ENCODE measurements around the gene ZNF626.
"Not testable (repeated sequence)": the region's sequence is repeated elsewhere in the genome, so short reads cannot be mapped to it uniquely, and the experiment has no call there.

Gene ZNF626

GRCh38 chr19:20661150-20661819 lies at the start of gene ZNF626:
ZNF626 (minus strand) TSS chr19:20661571; CDS start chr19:20661446, 125 bp downstream.
- Mint-ChIP-seq H3K4me1 (peaks cover 33% of the 10 kb centered on the region), H3K27me3 (no peaks in the 10 kb centered on the region), H3K9me3 (no peaks in the 10 kb centered on the region), H3K27ac (ENCODE audit: low read depth) (peak within 1 kb of the TSS; percentile 98), H3K4me3 (peak within 1 kb of the TSS; percentile 92), H3K36me3 (ENCODE audit: insufficient read depth) (peaks cover 21% of the 10 kb centered on the region)
- DNase-seq (ENCODE audit: low spot score in 2 of 2) (peak; percentile 76 to 93), ATAC-seq (replicated peaks; ENCODE audit: extremely low read depth, poor library complexity, severe bottlenecking) (peak; percentile 97)

GRCh38 chr19:20669263-20669662 lies 7.9 kb upstream of the ZNF626 start:
- no peak overlapping the region for H3K27ac Mint-ChIP-seq (ENCODE audit: low read depth)
- H3K4me1 Mint-ChIP-seq = peaks cover 2% of the 10 kb centered on the region
- H3K4me3 Mint-ChIP-seq = no peak overlapping the region
- no peak for ATAC-seq (replicated peaks; ENCODE audit: extremely low read depth, poor library complexity, severe bottlenecking)
- H3K36me3 Mint-ChIP-seq (ENCODE audit: insufficient read depth) = peaks cover 2% of the 10 kb centered on the region
- H3K9me3 Mint-ChIP-seq = no peaks in the 10 kb centered on the region
- DNase-seq (ENCODE audit: low spot score in 2 of 2) = no peak
- H3K27me3 Mint-ChIP-seq = no peaks in the 10 kb centered on the region

GRCh38 chr19:20667281-20667680 lies 5.9 kb upstream of the ZNF626 start:
- Mint-ChIP-seq H3K4me3 (no peak overlapping the region), H3K27me3 (no peaks in the 10 kb centered on the region), H3K9me3 (no peaks in the 10 kb centered on the region), H3K36me3 (ENCODE audit: insufficient read depth) (peaks cover 5% of the 10 kb centered on the region), H3K27ac (ENCODE audit: low read depth) (no peak overlapping the region), H3K4me1 (peaks cover 5% of the 10 kb centered on the region)
- DNase-seq (ENCODE audit: low spot score in 2 of 2) (no peak), ATAC-seq (replicated peaks; ENCODE audit: extremely low read depth, poor library complexity, severe bottlenecking) (no peak)

- peaks cover 12% of the 10 kb centered on the region for H3K36me3 Mint-ChIP-seq (ENCODE audit: insufficient read depth)
- H3K4me3 Mint-ChIP-seq = no peak overlapping the region
- peaks cover 5% of the 10 kb centered on the region for H3K4me1 Mint-ChIP-seq
- H3K27ac Mint-ChIP-seq (ENCODE audit: low read depth) = no peak overlapping the region
- DNase-seq (ENCODE audit: low spot score in 2 of 2) (no peak), ATAC-seq (replicated peaks; ENCODE audit: extremely low read depth, poor library complexity, severe bottlenecking) (no peak)
- H3K27me3 Mint-ChIP-seq = no peaks in the 10 kb centered on the region
- no peaks in the 10 kb centered on the region for H3K9me3 Mint-ChIP-seq
Measured at GRCh38 chr19:20664901-20665781, 3.8 kb upstream of the ZNF626 start.

- Mint-ChIP-seq H3K4me3 (peak overlapping the region; percentile 43), H3K36me3 (ENCODE audit: insufficient read depth) (peaks cover 13% of the 10 kb centered on the region)
- not testable (repeated sequence) for H3K27ac Mint-ChIP-seq (ENCODE audit: low read depth); H3K4me1 Mint-ChIP-seq; H3K27me3 Mint-ChIP-seq; ATAC-seq (replicated peaks; ENCODE audit: extremely low read depth, poor library complexity, severe bottlenecking); H3K9me3 Mint-ChIP-seq; DNase-seq (ENCODE audit: low spot score in 2 of 2)
Measured at GRCh38 chr19:20664475-20664874, 3.1 kb upstream of the ZNF626 start.

- H3K27me3 Mint-ChIP-seq = no peaks in the 10 kb centered on the region
- no peak overlapping the region for H3K27ac Mint-ChIP-seq (ENCODE audit: low read depth)
- DNase-seq (ENCODE audit: low spot score in 2 of 2) = no peak
- H3K4me1 Mint-ChIP-seq = peaks cover 20% of the 10 kb centered on the region
- ATAC-seq (replicated peaks; ENCODE audit: extremely low read depth, poor library complexity, severe bottlenecking) = no peak
- H3K36me3 Mint-ChIP-seq (ENCODE audit: insufficient read depth) = peaks cover 15% of the 10 kb centered on the region
- H3K4me3 Mint-ChIP-seq = no peak overlapping the region
- no peaks in the 10 kb centered on the region for H3K9me3 Mint-ChIP-seq
Measured at GRCh38 chr19:20662421-20663105, 1.2 kb upstream of the ZNF626 start.

GRCh38 chr19:20660473-20661140 lies 764 bp downstream of the ZNF626 start:
- no peak for DNase-seq (ENCODE audit: low spot score in 2 of 2)
- peak overlapping the region; percentile 98 for H3K27ac Mint-ChIP-seq (ENCODE audit: low read depth)
- peak overlapping the region; percentile 92 for H3K4me3 Mint-ChIP-seq
- no peaks in the 10 kb centered on the region for H3K9me3 Mint-ChIP-seq
- no peaks in the 10 kb centered on the region for H3K27me3 Mint-ChIP-seq
- ATAC-seq (replicated peaks; ENCODE audit: extremely low read depth, poor library complexity, severe bottlenecking) = no peak
- peaks cover 21% of the 10 kb centered on the region for H3K36me3 Mint-ChIP-seq (ENCODE audit: insufficient read depth)
- peaks cover 40% of the 10 kb centered on the region for H3K4me1 Mint-ChIP-seq

- ATAC-seq (replicated peaks; ENCODE audit: extremely low read depth, poor library complexity, severe bottlenecking) = no peak
- peaks cover 6% of the 10 kb centered on the region for H3K9me3 Mint-ChIP-seq
- no peak overlapping the region for H3K4me3 Mint-ChIP-seq
- no peak for DNase-seq (ENCODE audit: low spot score in 2 of 2)
- H3K4me1 Mint-ChIP-seq = no peaks in the 10 kb centered on the region
- H3K36me3 Mint-ChIP-seq (ENCODE audit: insufficient read depth) = peaks cover 20% of the 10 kb centered on the region
- H3K27me3 Mint-ChIP-seq = no peaks in the 10 kb centered on the region
- no peak overlapping the region for H3K27ac Mint-ChIP-seq (ENCODE audit: low read depth)
Measured at GRCh38 chr19:20640545-20640944, 20.8 kb downstream of the ZNF626 start.

- Mint-ChIP-seq H3K9me3 (peaks cover 6% of the 10 kb centered on the region), H3K36me3 (ENCODE audit: insufficient read depth) (peaks cover 16% of the 10 kb centered on the region)
Measured at GRCh38 chr19:20640023-20640422, 21.3 kb downstream of the ZNF626 start.

GRCh38 chr19:20624560-20624959 lies 36.8 kb downstream of the ZNF626 start:
- not testable (repeated sequence) for H3K27ac Mint-ChIP-seq (ENCODE audit: low read depth); H3K36me3 Mint-ChIP-seq (ENCODE audit: insufficient read depth); H3K9me3 Mint-ChIP-seq; H3K27me3 Mint-ChIP-seq; ATAC-seq (replicated peaks; ENCODE audit: extremely low read depth, poor library complexity, severe bottlenecking); H3K4me3 Mint-ChIP-seq; H3K4me1 Mint-ChIP-seq; DNase-seq (ENCODE audit: low spot score in 2 of 2)

More at GRCh38 chr19:20640023-20640422, 21.3 kb downstream of the ZNF626 start:
- no peak overlapping the region for H3K27ac Mint-ChIP-seq (ENCODE audit: low read depth)
- DNase-seq (ENCODE audit: low spot score in 2 of 2) (no peak), ATAC-seq (replicated peaks; ENCODE audit: extremely low read depth, poor library complexity, severe bottlenecking) (no peak)
- H3K4me3 Mint-ChIP-seq = no peak overlapping the region
- no peaks in the 10 kb centered on the region for H3K4me1 Mint-ChIP-seq
- H3K27me3 Mint-ChIP-seq = no peaks in the 10 kb centered on the region

GRCh38 chr19:20616071-20616470 lies 45.3 kb downstream of the ZNF626 start:
- Mint-ChIP-seq H3K9me3 (peaks cover 24% of the 10 kb centered on the region), H3K4me1 (no peaks in the 10 kb centered on the region)

GRCh38 chr19:20614971-20615370 lies 46.4 kb downstream of the ZNF626 start:
- H3K9me3 Mint-ChIP-seq = peaks cover 24% of the 10 kb centered on the region
- H3K36me3 Mint-ChIP-seq (ENCODE audit: insufficient read depth); H3K27ac Mint-ChIP-seq (ENCODE audit: low read depth); H3K4me3 Mint-ChIP-seq; DNase-seq (ENCODE audit: low spot score in 2 of 2); H3K4me1 Mint-ChIP-seq; H3K27me3 Mint-ChIP-seq; ATAC-seq (replicated peaks; ENCODE audit: extremely low read depth, poor library complexity, severe bottlenecking): not testable (repeated sequence)

More at GRCh38 chr19:20616071-20616470, 45.3 kb downstream of the ZNF626 start:
- Mint-ChIP-seq H3K27me3 (no peaks in the 10 kb centered on the region), H3K27ac (ENCODE audit: low read depth) (no peak overlapping the region), H3K36me3 (ENCODE audit: insufficient read depth) (peaks cover 1% of the 10 kb centered on the region), H3K4me3 (no peak overlapping the region)
- ATAC-seq (replicated peaks; ENCODE audit: extremely low read depth, poor library complexity, severe bottlenecking) (no peak), DNase-seq (ENCODE audit: low spot score in 2 of 2) (no peak)
